H9 (cell line): ENCODE data around the gene MPPE1. TPM values are rescaled to one million over a fixed set of nuclear protein-coding genes. Genes with fewer than 3 reads are reported as not detected.

Experiments used
- DNase-seq: peaks from one replicate; pipeline ENCODE4 v3.0.0-alpha.2; 2017
- H2AFZ ChIP-seq: one replicate; pipeline ENCODE4 v1.6.1; 2013; ENCODE audit warnings: mild to moderate bottlenecking, low read length, control low read depth, moderate library complexity
- H2AK5ac ChIP-seq: 2 replicates; pipeline ENCODE4 v1.6.1; 2013; ENCODE audit warnings: low read length, control low read depth, mixed read lengths; ENCODE audit not compliant: insufficient read length
- H2BK120ac ChIP-seq: one replicate; pipeline ENCODE4 v1.6.1; 2013; ENCODE audit warnings: low read depth, mild to moderate bottlenecking, low read length, control low read depth, inconsistent platforms; ENCODE audit not compliant: poor library complexity, severe bottlenecking
- H2BK12ac ChIP-seq: 2 replicates; pipeline ENCODE4 v1.6.1; 2013; ENCODE audit warnings: low read length, control low read depth, mixed read lengths, low read depth; ENCODE audit not compliant: insufficient read length
- H2BK15ac ChIP-seq: 2 replicates; pipeline ENCODE4 v1.6.1; 2013; ENCODE audit warnings: low read depth, low read length, control low read depth
- H2BK20ac ChIP-seq: one replicate; pipeline ENCODE4 v1.6.1; 2013; ENCODE audit warnings: low read depth, mild to moderate bottlenecking, low read length, control low read depth, inconsistent platforms; ENCODE audit not compliant: poor library complexity, severe bottlenecking
- H2BK5ac ChIP-seq: 2 replicates; pipeline ENCODE4 v1.6.1; 2013; ENCODE audit warnings: low read length, control low read depth, mixed read lengths; ENCODE audit not compliant: insufficient read length
- H3K14ac ChIP-seq: 2 replicates; pipeline ENCODE4 v1.6.1; 2013; ENCODE audit warnings: low read length, control low read depth; ENCODE audit not compliant: insufficient read depth
- H3K18ac ChIP-seq: 2 replicates; pipeline ENCODE4 v1.6.1; 2013; ENCODE audit warnings: low read depth, mild to moderate bottlenecking, mixed read lengths, low read length, control low read depth; ENCODE audit not compliant: insufficient read length
- H3K23ac ChIP-seq: 2 replicates; pipeline ENCODE4 v1.6.1; 2013; ENCODE audit warnings: low read length, control low read depth, mixed read lengths, low read depth; ENCODE audit not compliant: insufficient read length
- H3K23me2 ChIP-seq: 2 replicates; pipeline ENCODE4 v1.6.1; 2013; ENCODE audit warnings: low read depth, mild to moderate bottlenecking, mixed read lengths, low read length, control low read depth; ENCODE audit not compliant: insufficient read length, poor library complexity, severe bottlenecking
- H3K27ac ChIP-seq: 2 replicates; pipeline ENCODE4 v1.5.1; 2013; ENCODE audit warnings: low read length, control low read depth, mixed read lengths, low read depth; ENCODE audit not compliant: insufficient read length
- H3K27me3 ChIP-seq: 2 replicates; pipeline ENCODE4 v1.6.1; 2013; ENCODE audit warnings: low read length, control low read depth, inconsistent platforms; ENCODE audit not compliant: insufficient read depth
- H3K4ac ChIP-seq: 2 replicates; pipeline ENCODE4 v1.6.1; 2013; ENCODE audit warnings: low read depth, mild to moderate bottlenecking, control low read depth, inconsistent platforms, low read length, moderate library complexity
- H3K4me1 ChIP-seq: 2 replicates; pipeline ENCODE4 v1.6.1; 2013; ENCODE audit warnings: low read length, control low read depth, inconsistent platforms; ENCODE audit not compliant: insufficient read depth
- H3K4me2 ChIP-seq: 2 replicates; pipeline ENCODE4 v1.6.1; 2013; ENCODE audit warnings: low read length, control low read depth, mixed read lengths; ENCODE audit not compliant: insufficient read length, insufficient read depth
- H3K56ac ChIP-seq: 2 replicates; pipeline ENCODE4 v1.6.1; 2013; ENCODE audit warnings: low read depth, mild to moderate bottlenecking, mixed read lengths, low read length, control low read depth; ENCODE audit not compliant: insufficient read length
- H3K79me1 ChIP-seq: 2 replicates; pipeline ENCODE4 v1.6.1; 2013; ENCODE audit warnings: low read depth, mild to moderate bottlenecking, moderate library complexity, low read length, control low read depth, inconsistent platforms; ENCODE audit not compliant: insufficient read depth, poor library complexity, severe bottlenecking
- H3K79me2 ChIP-seq: 2 replicates; pipeline ENCODE4 v1.6.1; 2013; ENCODE audit warnings: low read length, control low read depth, inconsistent platforms; ENCODE audit not compliant: insufficient read depth
- H3K9ac ChIP-seq: 2 replicates; pipeline ENCODE4 v1.6.1; 2013; ENCODE audit warnings: low read length, control low read depth, mixed read lengths; ENCODE audit not compliant: insufficient read length; ENCODE audit errors: extremely low read depth
- H3K9me3 ChIP-seq: one replicate; pipeline ENCODE4 v1.6.1; 2013; ENCODE audit warnings: low read depth, low read length, inconsistent platforms; ENCODE audit not compliant: control insufficient read depth
- H3T11ph ChIP-seq: one replicate; pipeline ENCODE4 v1.6.1; 2013; ENCODE audit warnings: mild to moderate bottlenecking, low read length, control low read depth, inconsistent platforms
- H4K20me1 ChIP-seq: one replicate; pipeline ENCODE4 v1.6.1; 2013; ENCODE audit not compliant: control insufficient read depth, insufficient read length, insufficient read depth
- H4K5ac ChIP-seq: 2 replicates; pipeline ENCODE4 v1.6.1; 2013; ENCODE audit warnings: low read depth, mild to moderate bottlenecking, mixed read lengths, low read length, control low read depth; ENCODE audit not compliant: insufficient read length
- H4K8ac ChIP-seq: replicated peaks from 2 replicates; pipeline ENCODE4 v1.6.1; 2013; ENCODE audit warnings: low read length, control low read depth, mixed read lengths, low read depth; ENCODE audit not compliant: insufficient read length
- H4K91ac ChIP-seq: 2 replicates; pipeline ENCODE4 v1.6.1; 2013; ENCODE audit warnings: low read depth, mild to moderate bottlenecking, moderate library complexity, mixed read lengths, low read length, control low read depth; ENCODE audit not compliant: insufficient read length
- H3K27ac Mint-ChIP-seq, 3 experiments: 2 replicates in 2 of 3; 3 replicates in 1 of 3; pipeline ENCODE4 v1.8.0; 2020 to 2021; ENCODE audit warnings: mixed read lengths in 3 of 3, mild to moderate bottlenecking in 1 of 3, moderate library complexity in 1 of 3
- H3K27me3 Mint-ChIP-seq: 2 replicates; pipeline ENCODE4 v1.8.0; 2021; ENCODE audit warnings: low read depth, mild to moderate bottlenecking, moderate library complexity, mixed read lengths
- H3K36me3 Mint-ChIP-seq, 3 experiments: 2 replicates in 2 of 3; 3 replicates in 1 of 3; pipeline ENCODE4 v1.8.0; 2020 to 2021; ENCODE audit warnings: low read depth in 3 of 3, mixed read lengths in 3 of 3; ENCODE audit not compliant: insufficient read depth in 1 of 3
- H3K4me1 Mint-ChIP-seq, 2 experiments: 2 replicates each; pipeline ENCODE4 v1.8.0; 2020; ENCODE audit warnings: mixed read lengths in 2 of 2
- H3K4me3 Mint-ChIP-seq, 2 experiments: 2 replicates in 1 of 2; 3 replicates in 1 of 2; pipeline ENCODE4 v1.8.0; 2020 to 2021; ENCODE audit warnings: mild to moderate bottlenecking in 2 of 2, mixed read lengths in 2 of 2, moderate library complexity in 1 of 2
- H3K9me3 Mint-ChIP-seq, 2 experiments: 2 replicates in 1 of 2; 3 replicates in 1 of 2; pipeline ENCODE4 v1.8.0; 2020; ENCODE audit warnings: mild to moderate bottlenecking in 2 of 2, mixed read lengths in 2 of 2, moderate library complexity in 1 of 2
- CTCF ChIP-seq: fragments of 200-600 bp; sonication (generic); conservative IDR thresholded peaks from 3 replicates; pipeline ENCODE4 v1.8.0; 2021; ENCODE audit warnings: antibody characterized with exemption, mild to moderate bottlenecking
- WGBS: extraction: QIAGEN DNeasy Blood & Tissue Kit; methylation state at CpG from one replicate; pipeline ENCODE4 v1.1.7; 2013; ENCODE audit warnings: missing lambda C conversion rate, low lambda C conversion rate, mixed read lengths; ENCODE audit not compliant: insufficient read length; ENCODE audit errors: extremely low coverage; 5-methylcytosine and 5-hydroxymethylcytosine counted together
- total RNA-seq: library from RNA; stranded (reverse); gene quantifications from 2 replicates; pipeline ENCODE4 v1.2.1, GENCODE V29; 2021

MPPE1 gene
- total RNA-seq, 1 experiment from 2014 or later = 13.2 TPM

DNA sequence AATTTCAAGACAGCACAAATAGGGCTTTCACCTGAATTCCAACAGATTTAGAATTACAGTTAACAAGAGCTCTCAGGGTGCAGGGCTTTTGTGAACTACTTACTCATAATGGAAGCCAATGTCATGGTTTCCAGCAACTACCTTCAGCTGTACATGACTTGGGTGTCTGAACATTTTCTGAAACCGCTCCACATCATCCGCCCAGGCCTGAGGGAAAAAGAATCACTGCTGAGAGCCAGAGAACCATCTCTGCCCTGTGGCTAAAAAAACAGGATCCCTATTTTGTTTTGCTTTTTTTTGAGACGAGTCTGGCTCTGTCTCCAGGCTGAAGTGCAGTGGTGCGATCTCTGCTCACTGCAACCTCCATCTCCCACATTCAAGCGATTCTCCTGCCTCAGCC, 18.8 kb downstream of the MPPE1 start:
- Histone ChIP-seq H4K8ac (no peak overlapping the region), H3K14ac (no peak overlapping the region), H2BK5ac (no peak overlapping the region), H2AK5ac (no peak overlapping the region), H3K23me2 (no peaks in the 10 kb centered on the region), H3K4ac (no peak overlapping the region), H3K4me1 (no peaks in the 10 kb centered on the region; the same call in 1 of the 2 replicates), H2BK12ac (no peak overlapping the region), H2AFZ (no peak overlapping the region), H3K18ac (no peak overlapping the region), H2BK120ac (no peak overlapping the region), H4K91ac (no peak overlapping the region), H4K5ac (no peak overlapping the region), H3K23ac (no peak overlapping the region), H3K79me1 (no peaks in the 10 kb centered on the region), H3K56ac (no peak overlapping the region), H3K79me2 (no peaks in the 10 kb centered on the region), H2BK15ac (no peak overlapping the region), H2BK20ac (no peak overlapping the region), H3K9me3 (no peaks in the 10 kb centered on the region), H3K27ac (no peak overlapping the region), H3K9ac (no peak overlapping the region), H3K27me3 (no peaks in the 10 kb centered on the region), H3T11ph (no peak overlapping the region), H3K4me2 (no peak overlapping the region), H4K20me1 (no peaks in the 10 kb centered on the region)
- WGBS = no CpG with 5 or more reads among the region's 5 CpGs
- no peak for DNase-seq
- Mint-ChIP-seq H3K36me3 (peaks cover 1 to 29% (median 9%) of the 10 kb centered on the region in 3 experiments; a peak in 5 of 7 replicates), H3K4me3 (no peak overlapping the region), H3K27me3 (no peaks in the 10 kb centered on the region), H3K9me3 (no peaks in the 10 kb centered on the region), H3K27ac (0 out of 7 replicates have a peak overlapping the region, but pooled peaks of 1 of the 3 experiments have one; percentile 68), H3K4me1 (peaks cover 4 to 15% of the 10 kb centered on the region in 2 experiments)
- TF ChIP-seq CTCF = no peak
